Activated CD4-positive, alpha-beta T cell treated with anti-CD3 and anti-CD28 coated beads, Interleukin-2, amount 10 ng/mL, durations not matched to agents 24 days and 14 days (primary cell): Measurements from ENCODE around the gene C1orf105. TPM values are rescaled to one million over a fixed set of nuclear protein-coding genes. Genes with fewer than 3 reads are reported as not detected.
"Not testable (repeated sequence)": the region's sequence is repeated elsewhere in the genome, so short reads cannot be mapped to it uniquely, and the experiment has no call there.

Source experiments
- DNase-seq: peaks from one replicate; pipeline ENCODE4 v3.0.0; 2022
- H3K27ac Mint-ChIP-seq: one replicate; pipeline ENCODE4 v1.8.0; 2022; ENCODE audit warnings: mild to moderate bottlenecking, mixed read lengths
- H3K27me3 Mint-ChIP-seq: one replicate; pipeline ENCODE4 v1.8.0; 2022; ENCODE audit warnings: mixed read lengths
- H3K36me3 Mint-ChIP-seq: one replicate; pipeline ENCODE4 v1.8.0; 2022; ENCODE audit warnings: low read depth, mild to moderate bottlenecking, mixed read lengths
- H3K4me1 Mint-ChIP-seq: one replicate; pipeline ENCODE4 v1.8.0; 2021; ENCODE audit warnings: mixed read lengths
- H3K4me3 Mint-ChIP-seq: one replicate; pipeline ENCODE4 v1.8.0; 2022; ENCODE audit warnings: mild to moderate bottlenecking, moderate library complexity, mixed read lengths
- H3K9me3 Mint-ChIP-seq: one replicate; pipeline ENCODE4 v1.8.0; 2021; ENCODE audit warnings: mixed read lengths
- intact Hi-C: fragments of 100-400 bp; cut with micrococcal nuclease; formaldehyde crosslinking; loops from one replicate; pipeline ENCODE4 v1.15.1; 2023
- total RNA-seq: library from RNA; stranded (reverse); gene quantifications from 2 replicates; pipeline ENCODE4 v1.2.3, GENCODE V29; 2022

The C1orf105 gene
- total RNA-seq, 1 donor from 2014 or later: not detected

- Mint-ChIP-seq H3K9me3 (no peaks in the 10 kb centered on the region), H3K36me3 (no peaks in the 10 kb centered on the region), H3K27ac (no peak overlapping the region), H3K4me3 (no peak overlapping the region), H3K27me3 (peaks cover 2% of the 10 kb centered on the region), H3K4me1 (no peaks in the 10 kb centered on the region)
- no peak for DNase-seq
- intact Hi-C loops: no loop called here
Measured at GRCh38 chr1:172421974-172422604, 1.6 kb downstream of the C1orf105 start.

- peaks cover 2% of the 10 kb centered on the region for H3K27me3 Mint-ChIP-seq
- DNase-seq: no peak
- intact Hi-C loops: no loop called here
- H3K4me1 Mint-ChIP-seq: no peaks in the 10 kb centered on the region
- no peaks in the 10 kb centered on the region for H3K9me3 Mint-ChIP-seq
- H3K4me3 Mint-ChIP-seq: no peak overlapping the region
- H3K36me3 Mint-ChIP-seq: no peaks in the 10 kb centered on the region
- H3K27ac Mint-ChIP-seq: no peak overlapping the region
Measured at GRCh38 chr1:172423336-172423735, 2.9 kb downstream of the C1orf105 start.

- H3K9me3 Mint-ChIP-seq: no peaks in the 10 kb centered on the region
- no peaks in the 10 kb centered on the region for H3K36me3 Mint-ChIP-seq
- peaks cover 9% of the 10 kb centered on the region for H3K4me1 Mint-ChIP-seq
- H3K4me3 Mint-ChIP-seq: no peak overlapping the region
- no peaks in the 10 kb centered on the region for H3K27me3 Mint-ChIP-seq
- DNase-seq: no peak
- no peak overlapping the region for H3K27ac Mint-ChIP-seq
- intact Hi-C loops: no loop called here
Measured at GRCh38 chr1:172425339-172425738, 4.9 kb downstream of the C1orf105 start.

- Mint-ChIP-seq H3K4me1 (peaks cover 20% of the 10 kb centered on the region), H3K9me3 (no peaks in the 10 kb centered on the region), H3K27ac (no peak overlapping the region), H3K36me3 (no peaks in the 10 kb centered on the region), H3K27me3 (no peaks in the 10 kb centered on the region), H3K4me3 (no peak overlapping the region)
- DNase-seq: peak; percentile 62
- intact Hi-C loops: no loop called here
Measured at GRCh38 chr1:172427191-172427590, 6.7 kb downstream of the C1orf105 start.

GRCh38 chr1:172429331-172430127 is 9.0 kb downstream of the C1orf105 start:
- Mint-ChIP-seq H3K9me3 (peaks cover 5% of the 10 kb centered on the region), H3K4me1 (peaks cover 26% of the 10 kb centered on the region), H3K27ac (no peak overlapping the region), H3K4me3 (no peak overlapping the region), H3K36me3 (peaks cover 3% of the 10 kb centered on the region), H3K27me3 (no peaks in the 10 kb centered on the region)
- DNase-seq: peak; percentile 82
- intact Hi-C loops: loop anchor here (1.0 kb wide), 3 partner anchors 15 to 427 kb away; partner anchors contain the start of gene PIGC

- H3K27ac Mint-ChIP-seq: no peak overlapping the region
- peaks cover 26% of the 10 kb centered on the region for H3K4me1 Mint-ChIP-seq
- peaks cover 5% of the 10 kb centered on the region for H3K9me3 Mint-ChIP-seq
- peaks cover 6% of the 10 kb centered on the region for H3K36me3 Mint-ChIP-seq
- no peak overlapping the region for H3K4me3 Mint-ChIP-seq
- no peaks in the 10 kb centered on the region for H3K27me3 Mint-ChIP-seq
- DNase-seq: no peak
- intact Hi-C loops: no loop called here
Measured at GRCh38 chr1:172430128-172430454, 9.6 kb downstream of the C1orf105 start.

GRCh38 chr1:172431204-172431603 is 10.7 kb downstream of the C1orf105 start:
- Mint-ChIP-seq H3K4me3 (peak overlapping the region; percentile 10), H3K36me3 (peaks cover 13% of the 10 kb centered on the region), H3K9me3 (peaks cover 5% of the 10 kb centered on the region), H3K4me1 (peaks cover 26% of the 10 kb centered on the region), H3K27ac (no peak overlapping the region), H3K27me3 (no peaks in the 10 kb centered on the region)
- intact Hi-C loops: no loop called here
- no peak for DNase-seq

- peak overlapping the region; percentile 10 for H3K4me3 Mint-ChIP-seq
- peaks cover 13% of the 10 kb centered on the region for H3K36me3 Mint-ChIP-seq
- intact Hi-C loops: no loop called here
- peaks cover 5% of the 10 kb centered on the region for H3K9me3 Mint-ChIP-seq
- DNase-seq: peak; percentile 72
- H3K4me1 Mint-ChIP-seq: peaks cover 26% of the 10 kb centered on the region
- no peaks in the 10 kb centered on the region for H3K27me3 Mint-ChIP-seq
- no peak overlapping the region for H3K27ac Mint-ChIP-seq
Measured at GRCh38 chr1:172431721-172432192, 11.3 kb downstream of the C1orf105 start.

- intact Hi-C loops, DNase-seq, H3K4me3 Mint-ChIP-seq, H3K27me3 Mint-ChIP-seq, H3K27ac Mint-ChIP-seq: not testable (repeated sequence)
- H3K36me3 Mint-ChIP-seq: peaks cover 45% of the 10 kb centered on the region
- H3K4me1 Mint-ChIP-seq: peaks cover 20% of the 10 kb centered on the region
- peaks cover 13% of the 10 kb centered on the region for H3K9me3 Mint-ChIP-seq
Measured at GRCh38 chr1:172437183-172437582, 16.7 kb downstream of the C1orf105 start.

GRCh38 chr1:172442404-172442803 is 21.9 kb downstream of the C1orf105 start:
- Mint-ChIP-seq H3K4me3 (peak overlapping the region; percentile 91), H3K9me3 (peaks cover 6% of the 10 kb centered on the region), H3K27me3 (no peaks in the 10 kb centered on the region), H3K36me3 (peaks cover 34% of the 10 kb centered on the region), H3K27ac (peak overlapping the region; percentile 43), H3K4me1 (peaks cover 27% of the 10 kb centered on the region)
- DNase-seq: no peak
- intact Hi-C loops: loop anchor here (10.0 kb wide), 1 partner anchor 638 kb away; no protein-coding TSS in a partner anchor

- Mint-ChIP-seq H3K9me3 (peaks cover 6% of the 10 kb centered on the region), H3K27me3 (no peaks in the 10 kb centered on the region), H3K36me3 (peaks cover 31% of the 10 kb centered on the region), H3K4me1 (peaks cover 27% of the 10 kb centered on the region), H3K4me3 (peak overlapping the region; percentile 91), H3K27ac (peak overlapping the region; percentile 88)
- DNase-seq: no peak
- intact Hi-C loops: loop anchor here (1.0 to 10.0 kb wide), 2 partner anchors 89 to 638 kb away; no protein-coding TSS in a partner anchor
Measured at GRCh38 chr1:172442843-172443565, 22.5 kb downstream of the C1orf105 start.

GRCh38 chr1:172443666-172444453 is 23.4 kb downstream of the C1orf105 start, which contains the start of gene PIGC:
TSS of gene PIGC (minus strand) at chr1:172444069. CDS start at chr1:172442622, 1,447 bp downstream.
- peaks cover 6% of the 10 kb centered on the region for H3K9me3 Mint-ChIP-seq
- H3K27ac Mint-ChIP-seq: peak within 1 kb of the TSS; percentile 88
- H3K27me3 Mint-ChIP-seq: no peaks in the 10 kb centered on the region
- H3K36me3 Mint-ChIP-seq: peaks cover 27% of the 10 kb centered on the region
- intact Hi-C loops: loop anchor here (1.0 to 10.0 kb wide), 5 partner anchors 15 to 639 kb away; no protein-coding TSS in a partner anchor
- H3K4me1 Mint-ChIP-seq: peaks cover 27% of the 10 kb centered on the region
- peak within 1 kb of the TSS; percentile 91 for H3K4me3 Mint-ChIP-seq
- DNase-seq: peak; percentile 97

GRCh38 chr1:172446547-172446946 is 26.1 kb downstream of the C1orf105 start:
- intact Hi-C loops: loop anchor here (10.0 kb wide), 1 partner anchor 642 kb away; no protein-coding TSS in a partner anchor
- no peak overlapping the region for H3K27ac Mint-ChIP-seq
- no peaks in the 10 kb centered on the region for H3K27me3 Mint-ChIP-seq
- peaks cover 41% of the 10 kb centered on the region for H3K4me1 Mint-ChIP-seq
- H3K4me3 Mint-ChIP-seq: no peak overlapping the region
- peaks cover 6% of the 10 kb centered on the region for H3K9me3 Mint-ChIP-seq
- H3K36me3 Mint-ChIP-seq: peaks cover 13% of the 10 kb centered on the region
- DNase-seq: no peak
